BE2C (cell line): ENCODE results near the gene TBC1D22A.

Experiments used
- DNase-seq: peaks from one replicate; pipeline ENCODE4 v3.0.0-alpha.2; 2020
- H3K27me3 ChIP-seq: fragments of 250-450 bp; sonication (Bioruptor Pico); 2 replicates; pipeline ENCODE4 v1.5.1; 2020; ENCODE audit warnings: mild to moderate bottlenecking
- H3K36me3 ChIP-seq: fragments of 250-450 bp; sonication (Bioruptor Pico); 2 replicates; pipeline ENCODE4 v1.5.1; 2020; ENCODE audit warnings: mild to moderate bottlenecking
- H3K4me1 ChIP-seq: fragments of 250-450 bp; sonication (Bioruptor Pico); 2 replicates; pipeline ENCODE4 v1.5.1; 2020
- H3K4me3 ChIP-seq: 2 replicates; pipeline ENCODE4 v1.5.1; 2011; ENCODE audit warnings: low read depth, low read length
- H3K9me3 ChIP-seq: fragments of 250-450 bp; sonication (Bioruptor Pico); 2 replicates; pipeline ENCODE4 v1.5.1; 2020
- CTCF ChIP-seq: IDR thresholded peaks from 2 replicates; pipeline ENCODE4 v1.5.1; 2012; ENCODE audit warnings: mild to moderate bottlenecking, low read depth, low read length

TBC1D22A gene

GRCh38 chr22:46984751-46985506 is 222.5 kb downstream of the TBC1D22A start:
- Histone ChIP-seq H3K36me3 (no peaks in the 10 kb centered on the region), H3K27me3 (no peaks in the 10 kb centered on the region), H3K9me3 (no peaks in the 10 kb centered on the region; the same call in 1 of the 2 replicates), H3K4me1 (no peaks in the 10 kb centered on the region), H3K4me3 (no peak overlapping the region)
- TF ChIP-seq CTCF: no peak
- DNase-seq: no peak

GRCh38 chr22:46985507-46985882 is 223.0 kb downstream of the TBC1D22A start:
- Histone ChIP-seq H3K9me3 (no peaks in the 10 kb centered on the region; the same call in 1 of the 2 replicates), H3K36me3 (no peaks in the 10 kb centered on the region), H3K4me3 (no peak overlapping the region), H3K27me3 (no peaks in the 10 kb centered on the region), H3K4me1 (no peaks in the 10 kb centered on the region)
- no peak for DNase-seq
- TF ChIP-seq CTCF: no peak

- H3K27me3 ChIP-seq: no peaks in the 10 kb centered on the region
- no peak overlapping the region for H3K4me3 ChIP-seq
- DNase-seq: no peak
- no peaks in the 10 kb centered on the region for H3K4me1 ChIP-seq
- no peaks in the 10 kb centered on the region for H3K36me3 ChIP-seq
- no peak for TF ChIP-seq CTCF
- no peaks in the 10 kb centered on the region; the same call in 1 of the 2 replicates for H3K9me3 ChIP-seq
These were observed 224.3 kb downstream of the TBC1D22A start for GRCh38 chr22:46986788-46987187.

- H3K9me3 ChIP-seq: no peaks in the 10 kb centered on the region
- no peak for DNase-seq
- no peak overlapping the region for H3K4me3 ChIP-seq
- H3K27me3 ChIP-seq: no peaks in the 10 kb centered on the region
- H3K36me3 ChIP-seq: no peaks in the 10 kb centered on the region; the same call in 1 of the 2 replicates
- TF ChIP-seq CTCF: no peak
- H3K4me1 ChIP-seq: peaks cover 2% of the 10 kb centered on the region; the same call in 1 of the 2 replicates
These were observed 228.6 kb downstream of the TBC1D22A start for GRCh38 chr22:46990937-46991550.

GRCh38 chr22:46991666-46992065 is 229.2 kb downstream of the TBC1D22A start:
- peaks cover 2% of the 10 kb centered on the region; the same call in 1 of the 2 replicates for H3K4me1 ChIP-seq
- H3K27me3 ChIP-seq: no peaks in the 10 kb centered on the region
- no peaks in the 10 kb centered on the region; the same call in 1 of the 2 replicates for H3K36me3 ChIP-seq
- no peak for DNase-seq
- no peak for TF ChIP-seq CTCF
- no peaks in the 10 kb centered on the region for H3K9me3 ChIP-seq
- no peak overlapping the region for H3K4me3 ChIP-seq
